ENCODE data around the gene VMP1. TPM values are rescaled to one million over a fixed set of nuclear protein-coding genes. Genes with fewer than 3 reads are reported as not detected.
A peak's percentile ranks its signal among the peaks of the same experiment; 100 is the strongest.

Gene VMP1
- total and polyA plus RNA-seq, 2 of the 13 experiments (the other 11 are each of a cell fraction or from before 2014, with no cell fraction given), result 186 to 271 TPM

DNA sequence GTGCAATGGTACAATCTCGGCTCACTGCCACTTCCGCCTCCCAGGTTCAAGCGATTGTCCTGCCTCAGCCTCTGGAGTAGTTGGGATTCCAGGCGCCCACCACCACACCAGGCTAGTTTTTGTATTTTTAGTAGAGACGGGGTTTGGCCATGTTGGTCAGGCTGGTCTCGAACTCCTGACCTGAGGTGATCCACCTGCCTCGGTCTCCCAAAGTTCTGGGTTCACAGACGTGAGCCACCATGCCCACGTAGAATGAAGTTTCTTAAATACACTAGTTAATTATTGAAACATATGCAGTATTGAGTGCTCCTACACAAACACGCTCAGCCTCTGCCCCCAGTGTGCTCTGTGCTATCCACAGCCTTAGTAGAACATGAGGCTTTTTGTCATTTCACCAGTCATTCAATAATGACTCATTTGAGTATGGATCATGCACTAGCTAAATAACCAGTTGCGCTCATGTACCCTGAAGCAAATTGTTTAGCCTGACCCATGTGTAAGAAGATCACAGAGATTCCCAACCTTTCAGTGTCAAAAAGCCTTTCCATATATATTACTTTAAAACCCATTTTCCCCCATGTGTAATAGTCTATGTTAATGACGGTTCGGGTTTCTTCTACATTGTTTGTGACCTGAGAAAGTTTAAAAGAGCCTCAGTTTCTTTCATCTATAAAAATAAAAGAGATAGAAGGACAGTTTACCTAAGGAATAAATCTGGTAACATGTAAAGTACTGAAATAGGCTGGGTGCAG is 135.6 kb downstream of the VMP1 start (continued):
- TF ChIP-seq, protein P1, sequence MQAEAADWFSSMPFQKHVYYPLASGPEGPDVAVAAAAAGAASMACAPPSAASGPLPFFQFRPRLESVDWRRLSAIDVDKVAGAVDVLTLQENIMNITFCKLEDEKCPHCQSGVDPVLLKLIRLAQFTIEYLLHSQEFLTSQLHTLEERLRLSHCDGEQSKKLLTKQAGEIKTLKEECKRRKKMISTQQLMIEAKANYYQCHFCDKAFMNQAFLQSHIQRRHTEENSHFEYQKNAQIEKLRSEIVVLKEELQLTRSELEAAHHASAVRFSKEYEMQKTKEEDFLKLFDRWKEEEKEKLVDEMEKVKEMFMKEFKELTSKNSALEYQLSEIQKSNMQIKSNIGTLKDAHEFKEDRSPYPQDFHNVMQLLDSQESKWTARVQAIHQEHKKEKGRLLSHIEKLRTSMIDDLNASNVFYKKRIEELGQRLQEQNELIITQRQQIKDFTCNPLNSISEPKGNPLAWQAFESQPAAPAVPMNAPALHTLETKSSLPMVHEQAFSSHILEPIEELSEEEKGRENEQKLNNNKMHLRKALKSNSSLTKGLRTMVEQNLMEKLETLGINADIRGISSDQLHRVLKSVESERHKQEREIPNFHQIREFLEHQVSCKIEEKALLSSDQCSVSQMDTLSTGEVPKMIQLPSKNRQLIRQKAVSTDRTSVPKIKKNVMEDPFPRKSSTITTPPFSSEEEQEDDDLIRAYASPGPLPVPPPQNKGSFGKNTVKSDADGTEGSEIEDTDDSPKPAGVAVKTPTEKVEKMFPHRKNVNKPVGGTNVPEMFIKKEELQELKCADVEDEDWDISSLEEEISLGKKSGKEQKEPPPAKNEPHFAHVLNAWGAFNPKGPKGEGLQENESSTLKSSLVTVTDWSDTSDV (CRISPR knock-in tag; IDR thresholded peaks at IDR 0.05), result no peak
- TF ChIP-seq KDM1A (CRISPR knock-in tag; IDR thresholded peaks at IDR 0.05), result peak; percentile 53; the same call in 1 of the 2 replicates
- TF ChIP-seq ZNF891 (CRISPR knock-in tag; IDR thresholded peaks at IDR 0.05), result no peak; the same call in 1 of the 2 replicates
- TF ChIP-seq KAT7 (CRISPR knock-in tag; IDR thresholded peaks at IDR 0.05; ENCODE audit: borderline replicate concordance), result no peak; the same call in 1 of the 2 replicates
- TF ChIP-seq, protein P2, sequence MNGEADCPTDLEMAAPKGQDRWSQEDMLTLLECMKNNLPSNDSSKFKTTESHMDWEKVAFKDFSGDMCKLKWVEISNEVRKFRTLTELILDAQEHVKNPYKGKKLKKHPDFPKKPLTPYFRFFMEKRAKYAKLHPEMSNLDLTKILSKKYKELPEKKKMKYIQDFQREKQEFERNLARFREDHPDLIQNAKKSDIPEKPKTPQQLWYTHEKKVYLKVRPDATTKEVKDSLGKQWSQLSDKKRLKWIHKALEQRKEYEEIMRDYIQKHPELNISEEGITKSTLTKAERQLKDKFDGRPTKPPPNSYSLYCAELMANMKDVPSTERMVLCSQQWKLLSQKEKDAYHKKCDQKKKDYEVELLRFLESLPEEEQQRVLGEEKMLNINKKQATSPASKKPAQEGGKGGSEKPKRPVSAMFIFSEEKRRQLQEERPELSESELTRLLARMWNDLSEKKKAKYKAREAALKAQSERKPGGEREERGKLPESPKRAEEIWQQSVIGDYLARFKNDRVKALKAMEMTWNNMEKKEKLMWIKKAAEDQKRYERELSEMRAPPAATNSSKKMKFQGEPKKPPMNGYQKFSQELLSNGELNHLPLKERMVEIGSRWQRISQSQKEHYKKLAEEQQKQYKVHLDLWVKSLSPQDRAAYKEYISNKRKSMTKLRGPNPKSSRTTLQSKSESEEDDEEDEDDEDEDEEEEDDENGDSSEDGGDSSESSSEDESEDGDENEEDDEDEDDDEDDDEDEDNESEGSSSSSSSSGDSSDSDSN (CRISPR knock-in tag; IDR thresholded peaks at IDR 0.05), result peak; percentile 67
- TF ChIP-seq ZNF570 (CRISPR knock-in tag; IDR thresholded peaks at IDR 0.05; ENCODE audit: borderline replicate concordance), result no peak
- no peak for TF ChIP-seq SRF (IDR thresholded peaks at IDR 0.05; ENCODE audit: low read depth, low read length)
- TF ChIP-seq, protein P3, sequence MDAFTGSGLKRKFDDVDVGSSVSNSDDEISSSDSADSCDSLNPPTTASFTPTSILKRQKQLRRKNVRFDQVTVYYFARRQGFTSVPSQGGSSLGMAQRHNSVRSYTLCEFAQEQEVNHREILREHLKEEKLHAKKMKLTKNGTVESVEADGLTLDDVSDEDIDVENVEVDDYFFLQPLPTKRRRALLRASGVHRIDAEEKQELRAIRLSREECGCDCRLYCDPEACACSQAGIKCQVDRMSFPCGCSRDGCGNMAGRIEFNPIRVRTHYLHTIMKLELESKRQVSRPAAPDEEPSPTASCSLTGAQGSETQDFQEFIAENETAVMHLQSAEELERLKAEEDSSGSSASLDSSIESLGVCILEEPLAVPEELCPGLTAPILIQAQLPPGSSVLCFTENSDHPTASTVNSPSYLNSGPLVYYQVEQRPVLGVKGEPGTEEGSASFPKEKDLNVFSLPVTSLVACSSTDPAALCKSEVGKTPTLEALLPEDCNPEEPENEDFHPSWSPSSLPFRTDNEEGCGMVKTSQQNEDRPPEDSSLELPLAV (CRISPR knock-in tag; conservative IDR thresholded peaks at IDR 0.05; ENCODE audit: low read depth), result peak; percentile 12; the same call in 1 of the 2 replicates
- no peak for TF ChIP-seq U2AF1 (optimal IDR thresholded peaks at IDR 0.05; ENCODE audit: low read depth, low read length)
- TF ChIP-seq BHLHE40 (IDR thresholded peaks at IDR 0.05; ENCODE audit: low read length), result no peak
- TF ChIP-seq, protein P4, sequence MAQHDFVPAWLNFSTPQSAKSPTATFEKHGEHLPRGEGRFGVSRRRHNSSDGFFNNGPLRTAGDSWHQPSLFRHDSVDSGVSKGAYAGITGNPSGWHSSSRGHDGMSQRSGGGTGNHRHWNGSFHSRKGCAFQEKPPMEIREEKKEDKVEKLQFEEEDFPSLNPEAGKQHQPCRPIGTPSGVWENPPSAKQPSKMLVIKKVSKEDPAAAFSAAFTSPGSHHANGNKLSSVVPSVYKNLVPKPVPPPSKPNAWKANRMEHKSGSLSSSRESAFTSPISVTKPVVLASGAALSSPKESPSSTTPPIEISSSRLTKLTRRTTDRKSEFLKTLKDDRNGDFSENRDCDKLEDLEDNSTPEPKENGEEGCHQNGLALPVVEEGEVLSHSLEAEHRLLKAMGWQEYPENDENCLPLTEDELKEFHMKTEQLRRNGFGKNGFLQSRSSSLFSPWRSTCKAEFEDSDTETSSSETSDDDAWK (CRISPR knock-in tag; IDR thresholded peaks at IDR 0.05), result no peak
- no peak for TF ChIP-seq ZZZ3 (CRISPR knock-in tag; IDR thresholded peaks at IDR 0.05; ENCODE audit: borderline replicate concordance)
- no peak for TF ChIP-seq ZNF556 (CRISPR knock-in tag; IDR thresholded peaks at IDR 0.05; ENCODE audit: borderline replicate concordance)
- TF ChIP-seq TCF7L2 (IDR thresholded peaks at IDR 0.05; ENCODE audit: low read depth, low read length), result no peak
- no peak for TF ChIP-seq ZNF17 (CRISPR knock-in tag; IDR thresholded peaks at IDR 0.05)
- no peak for TF ChIP-seq ZNF7 (CRISPR knock-in tag; IDR thresholded peaks at IDR 0.05)
- TF ChIP-seq REXO4 (CRISPR knock-in tag; IDR thresholded peaks at IDR 0.05; ENCODE audit: borderline replicate concordance), result no peak
- TF ChIP-seq SNRNP70 (IDR thresholded peaks at IDR 0.05; ENCODE audit: low read depth, low read length), result no peak
- 0 out of 2 replicates have a peak, but pooled peaks have one; percentile 25 for TF ChIP-seq SIX4 (CRISPR knock-in tag; IDR thresholded peaks at IDR 0.05)
- TF ChIP-seq NFE2 (CRISPR knock-in tag; IDR thresholded peaks at IDR 0.05), result 0 out of 2 replicates have a peak, but pooled peaks have one; percentile 42
- peak; percentile 97 for TF ChIP-seq PHF5A (CRISPR knock-in tag; IDR thresholded peaks at IDR 0.05; ENCODE audit: low read depth, unreplicated experiment)
- TF ChIP-seq ZNF557 (CRISPR knock-in tag; IDR thresholded peaks at IDR 0.05), result peak; percentile 87; the same call in 1 of the 2 replicates
- 0 out of 2 replicates have a peak, but pooled peaks have one; percentile 77 for TF ChIP-seq ZNF224 (CRISPR knock-in tag; IDR thresholded peaks at IDR 0.05)
